NB4 (cell line): ENCODE measurements around the gene ZNF710.

Experiments used
- MYC ChIP-seq: IDR thresholded peaks from 2 replicates; pipeline ENCODE4 v1.6.1; 2011; ENCODE audit warnings: low read depth, low read length
- POLR2A ChIP-seq: IDR thresholded peaks from 2 replicates; pipeline ENCODE4 v1.6.1; 2011; ENCODE audit warnings: mild to moderate bottlenecking; ENCODE audit not compliant: insufficient read length; ENCODE audit errors: extremely low read depth
- TF ChIP-seq, protein P1 (sequence below): IDR thresholded peaks from one replicate; pipeline ENCODE4 v1.5.1; 2012; ENCODE audit warnings: low read depth, low read length
- TF ChIP-seq, protein P2 (sequence below): IDR thresholded peaks from 2 replicates; pipeline ENCODE4 v1.6.1; 2011; ENCODE audit warnings: low read depth, low read length

DNA sequence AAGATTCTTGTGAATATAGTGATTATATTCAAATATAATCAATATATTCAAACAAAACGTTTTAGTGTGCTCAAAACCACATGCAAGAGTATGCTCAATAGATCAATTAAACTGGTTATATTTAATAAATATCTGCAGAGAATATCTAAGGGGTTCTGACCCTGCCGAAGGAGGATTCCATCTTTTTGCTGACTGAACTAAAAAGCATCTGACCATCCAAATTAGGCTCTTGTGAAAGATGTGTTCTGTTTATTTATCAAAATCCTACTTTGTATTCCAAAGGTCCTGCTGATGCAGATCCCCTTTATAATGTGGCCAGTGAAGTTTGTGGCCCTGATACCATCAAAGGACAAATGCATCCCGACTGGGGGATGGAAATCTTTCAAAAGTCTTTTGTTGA is 46.6 kb upstream of the ZNF710 start:
- TF ChIP-seq, protein P1, sequence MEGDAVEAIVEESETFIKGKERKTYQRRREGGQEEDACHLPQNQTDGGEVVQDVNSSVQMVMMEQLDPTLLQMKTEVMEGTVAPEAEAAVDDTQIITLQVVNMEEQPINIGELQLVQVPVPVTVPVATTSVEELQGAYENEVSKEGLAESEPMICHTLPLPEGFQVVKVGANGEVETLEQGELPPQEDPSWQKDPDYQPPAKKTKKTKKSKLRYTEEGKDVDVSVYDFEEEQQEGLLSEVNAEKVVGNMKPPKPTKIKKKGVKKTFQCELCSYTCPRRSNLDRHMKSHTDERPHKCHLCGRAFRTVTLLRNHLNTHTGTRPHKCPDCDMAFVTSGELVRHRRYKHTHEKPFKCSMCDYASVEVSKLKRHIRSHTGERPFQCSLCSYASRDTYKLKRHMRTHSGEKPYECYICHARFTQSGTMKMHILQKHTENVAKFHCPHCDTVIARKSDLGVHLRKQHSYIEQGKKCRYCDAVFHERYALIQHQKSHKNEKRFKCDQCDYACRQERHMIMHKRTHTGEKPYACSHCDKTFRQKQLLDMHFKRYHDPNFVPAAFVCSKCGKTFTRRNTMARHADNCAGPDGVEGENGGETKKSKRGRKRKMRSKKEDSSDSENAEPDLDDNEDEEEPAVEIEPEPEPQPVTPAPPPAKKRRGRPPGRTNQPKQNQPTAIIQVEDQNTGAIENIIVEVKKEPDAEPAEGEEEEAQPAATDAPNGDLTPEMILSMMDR, result no peak
- TF ChIP-seq POLR2A, result no peak
- TF ChIP-seq, protein P2, sequence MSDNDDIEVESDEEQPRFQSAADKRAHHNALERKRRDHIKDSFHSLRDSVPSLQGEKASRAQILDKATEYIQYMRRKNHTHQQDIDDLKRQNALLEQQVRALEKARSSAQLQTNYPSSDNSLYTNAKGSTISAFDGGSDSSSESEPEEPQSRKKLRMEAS, result no peak
- TF ChIP-seq MYC, result no peak
